Panc1 (cell line): ENCODE data around the gene CBLL2. TPM values are rescaled to one million over a fixed set of nuclear protein-coding genes. Genes with fewer than 3 reads are reported as not detected.
"Not testable (repeated sequence)": the region's sequence is repeated elsewhere in the genome, so short reads cannot be mapped to it uniquely, and the experiment has no call there.

Experiments used
- ATAC-seq: fragments of 200-7000 bp; cut with Tn5 transposase; 2 replicates; pipeline ENCODE4 v1.9.1; 2020; ENCODE audit warnings: mild to moderate bottlenecking, moderate library complexity
- BruUV-seq: library from RNA; stranded (reverse); fragments of 400-500 nt; replicated peaks from 2 replicates; lab custom pipeline; 2021; lab: Mats Ljungman, UMichigan
- CTCF ChIA-PET: fragments of 300-600 bp; sonication (Branson Sonifier 250); formaldehyde crosslinking; loops from one replicate; lab custom pipeline; 2022; ENCODE audit warnings: antibody characterized with exemption; lab: Charles Lee
- POLR2A ChIA-PET: fragments of 300-600 bp; sonication (Branson Sonifier 250); formaldehyde crosslinking; loops from one replicate; lab custom pipeline; 2022; ENCODE audit warnings: antibody characterized with exemption; lab: Charles Lee
- DNase-seq: peaks from one replicate; pipeline ENCODE4 v3.0.0-alpha.2; 2010; ENCODE audit warnings: low read depth, low spot score
- H3K27ac ChIP-seq: 2 replicates; pipeline ENCODE4 v1.5.1; 2011; ENCODE audit warnings: mild to moderate bottlenecking, low read length, inconsistent platforms
- H3K27me3 ChIP-seq: fragments of 200-500 bp; sonication (Bioruptor generic); 2 replicates; pipeline ENCODE4 v1.6.0; 2014; ENCODE audit warnings: low read length, inconsistent platforms; ENCODE audit not compliant: control insufficient read depth, insufficient read depth
- H3K36me3 ChIP-seq: fragments of 200-500 bp; sonication (Bioruptor generic); 2 replicates; pipeline ENCODE4 v1.5.1; 2014; ENCODE audit warnings: inconsistent platforms, mild to moderate bottlenecking, low read length, moderate library complexity; ENCODE audit not compliant: control insufficient read depth, insufficient read depth
- H3K4me1 ChIP-seq: 2 replicates; pipeline ENCODE4 v1.5.1; 2011; ENCODE audit warnings: inconsistent platforms, mild to moderate bottlenecking, low read length, moderate library complexity; ENCODE audit not compliant: control insufficient read depth, insufficient read depth
- H3K4me3 ChIP-seq, 2 experiments: 2 replicates each; pipeline ENCODE4 v1.5.1; 2011 to 2012; ENCODE audit warnings: low read depth in 2 of 2, low read length in 2 of 2, mild to moderate bottlenecking in 2 of 2, inconsistent platforms in 1 of 2, moderate library complexity in 1 of 2
- H3K9me3 ChIP-seq: fragments of 200-500 bp; sonication (Bioruptor generic); 2 replicates; pipeline ENCODE4 v1.5.1; 2014; ENCODE audit warnings: low read depth, mild to moderate bottlenecking, inconsistent platforms, low read length, moderate library complexity; ENCODE audit not compliant: control insufficient read depth, insufficient read depth
- POLR2AphosphoS5 ChIP-seq: IDR thresholded peaks from 2 replicates; pipeline ENCODE4 v1.6.1; 2012; ENCODE audit warnings: mild to moderate bottlenecking, low read depth, low read length, moderate library complexity
- TCF7L2 ChIP-seq: IDR thresholded peaks from 2 replicates; pipeline ENCODE4 v1.6.1; 2011; ENCODE audit warnings: mild to moderate bottlenecking, low read depth, low read length, inconsistent platforms
- in situ Hi-C: cut with HindIII; loops from 2 replicates; pipeline ENCODE4 v1.10.0; 2016; ENCODE audit warnings: low sequenced_read_pairs, low pct_unique_long_range_greater_than_20kb
- intact Hi-C: fragments of 100-400 bp; cut with micrococcal nuclease; formaldehyde crosslinking; loops from one replicate; pipeline ENCODE4 v1.10.0; 2022; ENCODE audit not compliant: unreplicated experiment
- total RNA-seq: library from RNA; stranded (reverse); gene quantifications from one replicate; pipeline ENCODE4 v1.2.1, GENCODE V29; 2021; ENCODE audit not compliant: unreplicated experiment
- TF ChIP-seq, protein P1 (sequence below): fragments of 450-650 bp; IDR thresholded peaks from 2 replicates; pipeline ENCODE4 v1.5.1; 2017; ENCODE audit warnings: mild to moderate bottlenecking
- TF ChIP-seq, protein P2 (sequence below), 2 experiments: IDR thresholded peaks; 2 replicates each; pipeline ENCODE4 v1.6.1; 2011 to 2012; ENCODE audit warnings: low read depth in 2 of 2, control low read depth in 1 of 2, low read length in 1 of 2, mild to moderate bottlenecking in 1 of 2, moderate library complexity in 1 of 2; ENCODE audit not compliant: insufficient read depth in 1 of 2

CBLL2 gene
- total RNA-seq, 1 experiment from 2014 or later = not detected

- H3K27me3 ChIP-seq = no peaks in the 10 kb centered on the region
- POLR2A ChIA-PET = no interaction called here
- DNase-seq (no peak), ATAC-seq (no peak)
- intact Hi-C loops = no loop called here
- no peaks in the 10 kb centered on the region for H3K4me1 ChIP-seq
- CTCF ChIA-PET = no interaction called here
- no peaks in the 10 kb centered on the region for H3K9me3 ChIP-seq
- in situ Hi-C loops = no loop called here
- no peaks in the 10 kb centered on the region for H3K36me3 ChIP-seq
- no TSS peak for BruUV-seq
- H3K27ac ChIP-seq = no peak overlapping the region
- TF ChIP-seq, protein P1, sequence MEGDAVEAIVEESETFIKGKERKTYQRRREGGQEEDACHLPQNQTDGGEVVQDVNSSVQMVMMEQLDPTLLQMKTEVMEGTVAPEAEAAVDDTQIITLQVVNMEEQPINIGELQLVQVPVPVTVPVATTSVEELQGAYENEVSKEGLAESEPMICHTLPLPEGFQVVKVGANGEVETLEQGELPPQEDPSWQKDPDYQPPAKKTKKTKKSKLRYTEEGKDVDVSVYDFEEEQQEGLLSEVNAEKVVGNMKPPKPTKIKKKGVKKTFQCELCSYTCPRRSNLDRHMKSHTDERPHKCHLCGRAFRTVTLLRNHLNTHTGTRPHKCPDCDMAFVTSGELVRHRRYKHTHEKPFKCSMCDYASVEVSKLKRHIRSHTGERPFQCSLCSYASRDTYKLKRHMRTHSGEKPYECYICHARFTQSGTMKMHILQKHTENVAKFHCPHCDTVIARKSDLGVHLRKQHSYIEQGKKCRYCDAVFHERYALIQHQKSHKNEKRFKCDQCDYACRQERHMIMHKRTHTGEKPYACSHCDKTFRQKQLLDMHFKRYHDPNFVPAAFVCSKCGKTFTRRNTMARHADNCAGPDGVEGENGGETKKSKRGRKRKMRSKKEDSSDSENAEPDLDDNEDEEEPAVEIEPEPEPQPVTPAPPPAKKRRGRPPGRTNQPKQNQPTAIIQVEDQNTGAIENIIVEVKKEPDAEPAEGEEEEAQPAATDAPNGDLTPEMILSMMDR = no peak
- no peak for TF ChIP-seq TCF7L2
- no peak for TF ChIP-seq POLR2AphosphoS5
- TF ChIP-seq, protein P2, sequence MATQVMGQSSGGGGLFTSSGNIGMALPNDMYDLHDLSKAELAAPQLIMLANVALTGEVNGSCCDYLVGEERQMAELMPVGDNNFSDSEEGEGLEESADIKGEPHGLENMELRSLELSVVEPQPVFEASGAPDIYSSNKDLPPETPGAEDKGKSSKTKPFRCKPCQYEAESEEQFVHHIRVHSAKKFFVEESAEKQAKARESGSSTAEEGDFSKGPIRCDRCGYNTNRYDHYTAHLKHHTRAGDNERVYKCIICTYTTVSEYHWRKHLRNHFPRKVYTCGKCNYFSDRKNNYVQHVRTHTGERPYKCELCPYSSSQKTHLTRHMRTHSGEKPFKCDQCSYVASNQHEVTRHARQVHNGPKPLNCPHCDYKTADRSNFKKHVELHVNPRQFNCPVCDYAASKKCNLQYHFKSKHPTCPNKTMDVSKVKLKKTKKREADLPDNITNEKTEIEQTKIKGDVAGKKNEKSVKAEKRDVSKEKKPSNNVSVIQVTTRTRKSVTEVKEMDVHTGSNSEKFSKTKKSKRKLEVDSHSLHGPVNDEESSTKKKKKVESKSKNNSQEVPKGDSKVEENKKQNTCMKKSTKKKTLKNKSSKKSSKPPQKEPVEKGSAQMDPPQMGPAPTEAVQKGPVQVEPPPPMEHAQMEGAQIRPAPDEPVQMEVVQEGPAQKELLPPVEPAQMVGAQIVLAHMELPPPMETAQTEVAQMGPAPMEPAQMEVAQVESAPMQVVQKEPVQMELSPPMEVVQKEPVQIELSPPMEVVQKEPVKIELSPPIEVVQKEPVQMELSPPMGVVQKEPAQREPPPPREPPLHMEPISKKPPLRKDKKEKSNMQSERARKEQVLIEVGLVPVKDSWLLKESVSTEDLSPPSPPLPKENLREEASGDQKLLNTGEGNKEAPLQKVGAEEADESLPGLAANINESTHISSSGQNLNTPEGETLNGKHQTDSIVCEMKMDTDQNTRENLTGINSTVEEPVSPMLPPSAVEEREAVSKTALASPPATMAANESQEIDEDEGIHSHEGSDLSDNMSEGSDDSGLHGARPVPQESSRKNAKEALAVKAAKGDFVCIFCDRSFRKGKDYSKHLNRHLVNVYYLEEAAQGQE (IDR thresholded peaks at IDR 0.05; ENCODE audit: insufficient read depth in 1 of 2, low read depth in 2 of 2, low read length in 1 of 2) = no peak
- no peak overlapping the region for H3K4me3 ChIP-seq
Observed at GRCh38 chrX:22276781-22277180, 4.1 kb downstream of the CBLL2 start.

GRCh38 chrX:22278375-22278774, 5.7 kb downstream of the CBLL2 start:
- POLR2A ChIA-PET = no interaction called here
- in situ Hi-C loops = no loop called here
- intact Hi-C loops = no loop called here
- Histone ChIP-seq H3K27ac (no peak overlapping the region), H3K9me3 (no peaks in the 10 kb centered on the region), H3K36me3 (no peaks in the 10 kb centered on the region), H3K4me3 (no peak overlapping the region), H3K4me1 (no peaks in the 10 kb centered on the region), H3K27me3 (no peaks in the 10 kb centered on the region)
- CTCF ChIA-PET = no interaction called here
- BruUV-seq = no TSS peak
- DNase-seq (no peak), ATAC-seq (no peak)
- no peak for TF ChIP-seq POLR2AphosphoS5
- TF ChIP-seq, protein P2 (IDR thresholded peaks at IDR 0.05; ENCODE audit: insufficient read depth in 1 of 2, low read depth in 2 of 2, low read length in 1 of 2) = no peak
- TF ChIP-seq, protein P1 = peak; percentile 24

DNA sequence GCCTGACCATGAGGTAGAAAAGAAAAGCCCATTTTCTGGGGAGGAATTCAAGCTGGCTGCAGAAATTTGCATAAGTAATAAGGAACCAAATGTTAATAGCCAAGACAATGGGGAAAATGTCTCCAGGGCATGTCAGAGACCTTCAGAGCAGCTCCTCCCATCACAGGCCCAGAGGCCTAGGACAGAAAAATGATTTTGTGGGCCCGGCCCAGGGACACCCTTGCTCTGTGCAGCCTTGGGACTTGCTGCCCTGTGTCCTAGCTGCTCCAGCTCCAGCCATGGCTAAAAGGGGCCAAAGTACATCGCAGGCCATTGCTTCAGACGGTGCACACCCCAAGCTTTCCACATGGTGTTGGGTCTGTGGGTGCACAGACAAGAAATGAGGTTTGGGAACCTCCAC, 16.5 kb downstream of the CBLL2 start:
- CTCF ChIA-PET, H3K27me3 ChIP-seq, H3K36me3 ChIP-seq, H3K9me3 ChIP-seq, H3K27ac ChIP-seq, DNase-seq, POLR2A ChIA-PET, in situ Hi-C loops, ATAC-seq, BruUV-seq, H3K4me1 ChIP-seq, H3K4me3 ChIP-seq: not testable (repeated sequence)
- intact Hi-C loops = loop anchor here (10.0 kb wide), 1 partner anchor 456 kb away; no protein-coding TSS in a partner anchor
